ACHN (cell line): ENCODE measurements around the gene NUCKS1.

Experiments used
- DNase-seq: peaks from one replicate; pipeline ENCODE4 v3.0.0-alpha.2; 2015
- in situ Hi-C: cut with HindIII; loops from 2 replicates; pipeline ENCODE4 v1.10.0; 2017; ENCODE audit warnings: low sequenced_read_pairs, low pct_ligation_motif_present, low pct_unique_long_range_greater_than_20kb

NUCKS1 gene

DNA sequence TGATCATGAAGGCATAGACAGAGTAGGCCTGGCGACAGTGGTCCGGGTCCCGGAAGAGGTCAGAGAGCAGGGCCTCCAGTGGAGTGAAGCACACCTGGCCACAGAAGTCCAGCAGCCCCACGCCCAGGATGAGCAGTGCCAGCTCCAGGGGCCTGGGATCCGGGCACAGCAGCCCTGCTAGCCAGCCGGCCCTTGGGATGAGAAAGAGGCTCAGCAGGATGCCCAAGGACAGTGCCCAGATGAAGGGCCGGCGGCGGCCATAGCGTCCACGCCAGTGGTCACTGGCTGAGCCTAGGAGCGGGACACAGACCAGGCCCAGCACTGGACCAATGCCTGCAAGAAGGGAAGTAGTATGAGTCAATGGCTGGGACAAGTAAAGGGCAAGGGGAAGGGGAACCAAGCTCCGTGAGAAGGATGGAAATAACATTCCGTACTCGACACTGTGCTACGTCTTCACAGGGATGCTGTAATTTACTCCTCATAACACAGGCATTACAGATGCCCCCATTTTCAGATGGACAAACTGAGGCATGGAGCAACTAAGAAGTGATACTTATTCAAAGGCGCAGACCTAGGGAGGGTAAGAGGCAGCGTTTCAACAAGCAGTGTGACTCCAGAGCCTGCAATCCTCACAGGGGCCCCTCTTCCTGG lies 86.6 kb downstream of the NUCKS1 start:
- in situ Hi-C loops, result no loop called here
- no peak for DNase-seq
